GM18498 (cell line): ENCODE data around the gene DLD.
"Not testable (repeated sequence)": the region's sequence is repeated elsewhere in the genome, so short reads cannot be mapped to it uniquely, and the experiment has no call there.

Source experiments
- ATAC-seq: cut with Tn5 transposase; IDR thresholded peaks from one replicate; pipeline ENCODE4 v1.9.1; 2021; ENCODE audit warnings: mild to moderate bottlenecking, moderate library complexity; ENCODE audit not compliant: unreplicated experiment

The DLD gene

GRCh38 chr7:107890962-107891635, at the start of gene DLD:
Gene DLD (plus strand): TSS chr7:107891183. CDS start chr7:107891251, 68 bp downstream.
- ATAC-seq: peak; percentile 99

GRCh38 chr7:107842213-107842612, 48.8 kb upstream of the DLD start:
- no peak for ATAC-seq

GRCh38 chr7:107843184-107843583, 47.8 kb upstream of the DLD start:
- ATAC-seq: no peak

GRCh38 chr7:107846324-107846723, 44.7 kb upstream of the DLD start:
- ATAC-seq: no peak

- ATAC-seq: no peak
Observed at GRCh38 chr7:107847168-107847835, 43.7 kb upstream of the DLD start.

GRCh38 chr7:107847836-107848175, 43.2 kb upstream of the DLD start:
- ATAC-seq: not testable (repeated sequence)

GRCh38 chr7:107848211-107848610, 42.8 kb upstream of the DLD start:
- not testable (repeated sequence) for ATAC-seq

GRCh38 chr7:107850216-107850615, 40.8 kb upstream of the DLD start:
- ATAC-seq: no peak

GRCh38 chr7:107850643-107851042, 40.3 kb upstream of the DLD start:
- ATAC-seq: no peak

GRCh38 chr7:107854454-107854853, 36.5 kb upstream of the DLD start:
- ATAC-seq: no peak

GRCh38 chr7:107854989-107855388, 36.0 kb upstream of the DLD start:
- ATAC-seq: no peak

- ATAC-seq: no peak
Observed at GRCh38 chr7:107856806-107857540, 34.0 kb upstream of the DLD start.

- no peak for ATAC-seq
Observed at GRCh38 chr7:107857541-107857912, 33.5 kb upstream of the DLD start.

- no peak for ATAC-seq
Observed at GRCh38 chr7:107858280-107858679, 32.7 kb upstream of the DLD start.

GRCh38 chr7:107860279-107860961, 30.6 kb upstream of the DLD start:
- ATAC-seq: no peak

GRCh38 chr7:107860981-107861652, 29.9 kb upstream of the DLD start:
- ATAC-seq: no peak

- ATAC-seq: no peak
Observed at GRCh38 chr7:107865956-107866775, 24.8 kb upstream of the DLD start.

- no peak for ATAC-seq
Observed at GRCh38 chr7:107867858-107868466, 23.0 kb upstream of the DLD start.

- ATAC-seq: no peak
Observed at GRCh38 chr7:107870427-107871000, 20.5 kb upstream of the DLD start.
